IMR-90 (cell line): Measurements from ENCODE around the gene CTBP2. TPM values are rescaled to one million over a fixed set of nuclear protein-coding genes. Genes with fewer than 3 reads are reported as not detected.

ENCODE experiments used
- ATAC-seq: fragments of 200-7000 bp; cut with Tn5 transposase; 2 replicates; pipeline ENCODE4 v1.9.1; 2020; ENCODE audit warnings: low read depth, mild to moderate bottlenecking, moderate library complexity
- BruUV-seq: library from RNA; stranded (reverse); fragments of 400-500 nt; replicated peaks from 2 replicates; lab custom pipeline; 2021; lab: Mats Ljungman, UMichigan
- CTCF ChIA-PET: fragments of 300-600 bp; formaldehyde crosslinking; extraction: SDS; loops from one replicate; lab custom pipeline; 2021; ENCODE audit warnings: antibody characterized with exemption; lab: Yijun Ruan, JAX
- POLR2A ChIA-PET: fragments of 300-600 bp; sonication (Branson Sonifier 250); formaldehyde crosslinking; loops from one replicate; lab custom pipeline; 2022; ENCODE audit warnings: antibody characterized with exemption; ENCODE audit not compliant: unreplicated experiment; lab: Charles Lee
- DNase-seq: peaks from one replicate; pipeline ENCODE4 v3.0.0; 2013
- H2AFZ ChIP-seq: replicated peaks from 2 replicates; pipeline ENCODE3; 2013; ENCODE audit warnings: low read length, mild to moderate bottlenecking; ENCODE audit not compliant: poor library complexity
- H2AK5ac ChIP-seq: 2 replicates; pipeline ENCODE4 v1.6.1; 2013; ENCODE audit warnings: low read depth, low read length, inconsistent platforms
- H2AK9ac ChIP-seq: replicated peaks from 2 replicates; pipeline ENCODE3; 2013; ENCODE audit warnings: mild to moderate bottlenecking, low read depth, low read length, moderate library complexity; ENCODE audit not compliant: poor library complexity
- H2BK120ac ChIP-seq: 2 replicates; pipeline ENCODE4 v1.6.1; 2013; ENCODE audit warnings: low read depth, low read length, inconsistent platforms
- H2BK15ac ChIP-seq: 3 replicates; pipeline ENCODE4 v1.6.1; 2013; ENCODE audit warnings: low read depth, low read length, inconsistent platforms
- H2BK20ac ChIP-seq: 2 replicates; pipeline ENCODE4 v1.6.1; 2013; ENCODE audit warnings: low read depth, mild to moderate bottlenecking, inconsistent platforms, low read length, moderate library complexity
- H2BK5ac ChIP-seq: 2 replicates; pipeline ENCODE4 v1.6.1; 2013; ENCODE audit warnings: mild to moderate bottlenecking, low read depth, low read length, inconsistent platforms; ENCODE audit not compliant: poor library complexity, severe bottlenecking
- H3K14ac ChIP-seq: replicated peaks from 2 replicates; pipeline ENCODE4 v1.6.1; 2013; ENCODE audit warnings: low read depth, low read length, inconsistent platforms
- H3K18ac ChIP-seq: 2 replicates; pipeline ENCODE4 v1.6.1; 2013; ENCODE audit warnings: low read depth, low read length, control low read depth
- H3K23ac ChIP-seq: 2 replicates; pipeline ENCODE4 v1.6.1; 2013; ENCODE audit warnings: low read depth, low read length, inconsistent platforms
- H3K27ac ChIP-seq: 2 replicates; pipeline ENCODE4 v1.5.1; 2013; ENCODE audit warnings: mild to moderate bottlenecking, control low read depth, low read length; ENCODE audit not compliant: insufficient read depth
- H3K27me3 ChIP-seq: 2 replicates; pipeline ENCODE4 v1.6.1; 2013; ENCODE audit warnings: low read length; ENCODE audit not compliant: control insufficient read depth, insufficient read depth
- H3K36me3 ChIP-seq: 2 replicates; pipeline ENCODE4 v1.6.1; 2013; ENCODE audit warnings: low read length, mixed read lengths; ENCODE audit not compliant: control insufficient read depth, insufficient read depth
- H3K4ac ChIP-seq: 2 replicates; pipeline ENCODE4 v1.6.1; 2013; ENCODE audit warnings: low read depth, low read length, inconsistent platforms
- H3K4me1 ChIP-seq: 2 replicates; pipeline ENCODE4 v1.6.1; 2013; ENCODE audit warnings: low read length, mixed read lengths; ENCODE audit not compliant: control insufficient read depth, insufficient read depth
- H3K4me2 ChIP-seq: 2 replicates; pipeline ENCODE4 v1.6.1; 2013; ENCODE audit warnings: low read depth, mild to moderate bottlenecking, control low read depth, low read length, moderate library complexity
- H3K4me3 ChIP-seq: 2 replicates; pipeline ENCODE4 v1.5.1; 2013; ENCODE audit warnings: low read depth, mild to moderate bottlenecking, control low read depth, low read length, moderate library complexity; ENCODE audit not compliant: insufficient read depth
- H3K56ac ChIP-seq: 2 replicates; pipeline ENCODE4 v1.6.1; 2013; ENCODE audit warnings: low read length, inconsistent platforms; ENCODE audit not compliant: insufficient read depth; ENCODE audit errors: extremely low read depth
- H3K79me1 ChIP-seq, 2 experiments: 2 replicates each; pipeline ENCODE4 v1.6.1; 2013; ENCODE audit warnings: low read length in 2 of 2, inconsistent platforms in 1 of 2, low read depth in 1 of 2
- H3K9ac ChIP-seq: 2 replicates; pipeline ENCODE4 v1.6.1; 2013; ENCODE audit warnings: low read depth, low read length, control low read depth
- H3K9me1 ChIP-seq: 2 replicates; pipeline ENCODE4 v1.6.1; 2013; ENCODE audit warnings: low read length, inconsistent platforms; ENCODE audit not compliant: insufficient read depth
- H3K9me3 ChIP-seq: 2 replicates; pipeline ENCODE4 v1.6.1; 2013; ENCODE audit warnings: low read length; ENCODE audit not compliant: control insufficient read depth, insufficient read depth
- H4K20me1 ChIP-seq: 2 replicates; pipeline ENCODE4 v1.6.1; 2013; ENCODE audit warnings: low read length, inconsistent platforms; ENCODE audit not compliant: insufficient read depth
- H4K5ac ChIP-seq: 2 replicates; pipeline ENCODE4 v1.6.1; 2013; ENCODE audit warnings: mild to moderate bottlenecking, low read depth, low read length, control low read depth
- H4K8ac ChIP-seq, 2 experiments: 2 replicates each; pipeline ENCODE4 v1.6.1; 2013; ENCODE audit warnings: low read depth in 2 of 2, low read length in 2 of 2, control low read depth in 1 of 2, inconsistent platforms in 1 of 2
- H4K91ac ChIP-seq: 2 replicates; pipeline ENCODE4 v1.6.1; 2013; ENCODE audit warnings: low read depth, low read length, inconsistent platforms; ENCODE audit not compliant: insufficient read depth
- CEBPB ChIP-seq: IDR thresholded peaks from 2 replicates; pipeline ENCODE4 v1.6.1; 2012; ENCODE audit warnings: low read depth, low read length, improper control_type of control experiment
- CHD1 ChIP-seq: IDR thresholded peaks from 2 replicates; pipeline ENCODE4 v1.6.1; 2012; ENCODE audit warnings: low read depth, low read length, improper control_type of control experiment
- MXI1 ChIP-seq: IDR thresholded peaks from 2 replicates; pipeline ENCODE4 v1.6.1; 2012; ENCODE audit warnings: low read depth, mild to moderate bottlenecking, low read length, moderate library complexity, borderline replicate concordance
- RAD21 ChIP-seq: IDR thresholded peaks from 2 replicates; pipeline ENCODE4 v1.6.1; 2012; ENCODE audit warnings: low read length, improper control_type of control experiment
- SMC3 ChIP-seq: fragments of 150-350 bp; IDR thresholded peaks from 2 replicates; pipeline ENCODE4 v1.6.1; 2016; ENCODE audit warnings: low read depth, mild to moderate bottlenecking, antibody characterized with exemption, low read length, moderate library complexity
- WGBS, 2 experiments: methylation state at CpG; one replicate each; pipeline versions ENCODE4 v1.1.5 to v1.1.7; 2013; ENCODE audit warnings: missing lambda C conversion rate in 2 of 2; ENCODE audit not compliant: insufficient read length in 1 of 2; ENCODE audit errors: extremely low coverage in 2 of 2; 5-methylcytosine and 5-hydroxymethylcytosine counted together
- dilution Hi-C: fragments of 300-500 bp; cut with HindIII; formaldehyde crosslinking; loops from one replicate; pipeline ENCODE4 v1.14.3; 2018; ENCODE audit warnings: low sequenced_read_pairs; ENCODE audit not compliant: unreplicated experiment
- in situ Hi-C: fragments of 300-500 bp; cut with MboI; formaldehyde crosslinking; loops from 3 replicates; pipeline ENCODE4 v1.14.3; 2019; ENCODE audit warnings: low sequenced_read_pairs, inconsistent platforms, mixed read lengths
- intact Hi-C: fragments of 100-400 bp; cut with micrococcal nuclease; formaldehyde crosslinking; loops from 2 replicates; pipeline ENCODE4 v1.10.0; 2022
- polyA plus RNA-seq, 3 experiments: library from polyadenylated mRNA; depleted of rRNA; stranded (reverse); fragments of >200 nt; gene quantifications; 2 replicates each; pipeline ENCODE4 v1.2.3, GENCODE V29; 2012; ENCODE audit warnings: low replicate concordance in 1 of 3
- total RNA-seq: library from RNA; depleted of rRNA; stranded (reverse); fragments of >200 nt; gene quantifications from 2 replicates; pipeline ENCODE4 v1.2.3, GENCODE V29; 2012
- TF ChIP-seq, protein P1 (sequence below): fragments of 150-350 bp; IDR thresholded peaks from 2 replicates; pipeline ENCODE4 v1.6.1; 2017; ENCODE audit warnings: mild to moderate bottlenecking, antibody characterized with exemption, low read length, low read depth

CTBP2 gene
- total and polyA plus RNA-seq, 2 of the 4 experiments (the other 2 are of a cell fraction), result 81.0 to 86.6 TPM

GRCh38 chr10:125107166-125107949 lies 53.0 kb downstream of the CTBP2 start:
- H3K9me1 ChIP-seq, result peaks cover 27% of the 10 kb centered on the region
- H2AK9ac ChIP-seq, result no peak overlapping the region
- TF ChIP-seq SMC3 (no peak), CEBPB (no peak), MXI1 (no peak), RAD21 (no peak), CHD1 (no peak)
- TF ChIP-seq, protein P1, sequence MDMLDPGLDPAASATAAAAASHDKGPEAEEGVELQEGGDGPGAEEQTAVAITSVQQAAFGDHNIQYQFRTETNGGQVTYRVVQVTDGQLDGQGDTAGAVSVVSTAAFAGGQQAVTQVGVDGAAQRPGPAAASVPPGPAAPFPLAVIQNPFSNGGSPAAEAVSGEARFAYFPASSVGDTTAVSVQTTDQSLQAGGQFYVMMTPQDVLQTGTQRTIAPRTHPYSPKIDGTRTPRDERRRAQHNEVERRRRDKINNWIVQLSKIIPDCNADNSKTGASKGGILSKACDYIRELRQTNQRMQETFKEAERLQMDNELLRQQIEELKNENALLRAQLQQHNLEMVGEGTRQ, result no peak
- ChIA-PET CTCF (interaction anchor here (0.6 kb wide), 1 partner anchor 12 kb away, joined by 3 read pairs; no protein-coding TSS in a partner anchor), POLR2A (no interaction called here)
- H3K18ac ChIP-seq, result no peak overlapping the region
- in situ Hi-C loops, result no loop called here
- no peak overlapping the region for H3K56ac ChIP-seq
- no peak overlapping the region for H3K4me2 ChIP-seq
- H2BK20ac ChIP-seq, result no peak overlapping the region
- H3K27ac ChIP-seq, result no peak overlapping the region
- no peak overlapping the region for H4K8ac ChIP-seq
- peaks cover 3% of the 10 kb centered on the region; the same call in 1 of the 2 replicates for H3K9me3 ChIP-seq
- intact Hi-C loops, result no loop called here
- H3K79me1 ChIP-seq, result peaks cover 61 to 96% of the 10 kb centered on the region in 2 experiments
- H2BK5ac ChIP-seq, result no peak overlapping the region
- peaks cover 8% of the 10 kb centered on the region for H3K4me1 ChIP-seq
- no peak overlapping the region for H3K23ac ChIP-seq
- no peak overlapping the region for H4K5ac ChIP-seq
- DNase-seq, result no peak
- H3K4me3 ChIP-seq, result no peak overlapping the region
- no peak overlapping the region for H2AFZ ChIP-seq
- peaks cover 37% of the 10 kb centered on the region for H3K36me3 ChIP-seq
- dilution Hi-C loops, result no loop called here
- no peak overlapping the region for H2BK15ac ChIP-seq
- BruUV-seq, result no TSS peak
- ATAC-seq, result no peak
- no peak overlapping the region for H3K9ac ChIP-seq
- no peak overlapping the region for H2BK120ac ChIP-seq
- H2AK5ac ChIP-seq, result no peak overlapping the region
- H4K20me1 ChIP-seq, result peaks cover 82% of the 10 kb centered on the region
- no peak overlapping the region for H3K4ac ChIP-seq
- H3K14ac ChIP-seq, result no peak overlapping the region
- H3K27me3 ChIP-seq, result no peaks in the 10 kb centered on the region
- 60% methylated on average over 1 of the region's 10 CpGs; no CpG with 5 or more reads in 1 of the 2 experiments for WGBS, 2 experiments
- no peak overlapping the region for H4K91ac ChIP-seq
